HG03571 (cell line): ENCODE data around the gene ERICH4.
"Not testable (repeated sequence)": the region's sequence is repeated elsewhere in the genome, so short reads cannot be mapped to it uniquely, and the experiment has no call there.

Experiments used
- ATAC-seq: cut with Tn5 transposase; IDR thresholded peaks from one replicate; pipeline ENCODE4 v1.9.1; 2021; ENCODE audit not compliant: unreplicated experiment

Gene ERICH4, protein sequence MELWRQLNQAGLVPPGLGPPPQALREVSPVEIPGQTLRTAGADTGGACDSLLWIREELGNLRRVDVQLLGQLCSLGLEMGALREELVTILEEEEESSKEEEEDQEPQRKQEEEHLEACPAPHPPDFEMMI

DNA sequence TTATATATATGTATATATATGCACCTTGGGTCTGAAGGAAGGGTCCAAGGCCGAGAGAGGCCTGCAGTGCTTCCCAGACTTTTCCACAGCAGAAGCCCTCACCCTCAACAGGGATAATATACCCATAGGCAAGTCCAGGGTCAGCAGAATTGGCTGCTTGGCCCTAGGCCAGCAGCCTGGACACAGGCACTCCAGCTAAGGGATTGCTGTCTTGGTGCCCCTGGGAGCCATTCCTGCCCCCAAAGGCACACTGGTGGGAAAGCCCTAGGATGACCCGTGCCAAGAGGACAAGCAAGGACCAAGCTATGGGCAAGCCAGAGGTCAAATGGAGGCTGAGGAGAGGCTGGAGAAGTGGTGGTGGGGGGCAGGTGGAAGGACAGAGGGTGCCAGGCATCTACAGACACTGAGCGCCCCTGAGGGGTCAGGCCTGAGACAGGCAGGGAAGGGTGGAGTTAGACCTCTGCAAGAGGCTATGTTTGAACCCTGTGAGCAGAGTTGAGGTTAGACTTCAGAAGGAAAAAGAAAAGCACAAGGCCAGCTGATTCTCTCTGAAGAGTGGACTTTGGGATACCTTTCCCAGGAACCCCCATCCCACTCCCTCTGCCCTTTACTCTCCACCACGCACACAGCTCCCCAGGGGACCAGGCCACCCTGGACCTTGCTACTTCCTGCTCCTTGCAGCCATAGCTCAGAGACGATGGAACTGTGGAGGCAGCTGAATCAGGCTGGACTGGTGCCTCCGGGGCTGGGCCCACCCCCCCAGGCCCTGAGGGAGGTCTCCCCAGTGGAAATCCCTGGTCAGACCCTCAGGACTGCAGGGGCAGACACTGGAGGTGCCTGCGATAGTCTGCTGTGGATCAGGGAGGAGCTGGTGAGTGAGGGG, at the start of gene ERICH4:
Gene ERICH4, plus strand, starts transcription at position 684 of the 883 bp plus-strand sequence. Its CDS starts 14 bp downstream, at position 698.
- ATAC-seq, result no peak

DNA sequence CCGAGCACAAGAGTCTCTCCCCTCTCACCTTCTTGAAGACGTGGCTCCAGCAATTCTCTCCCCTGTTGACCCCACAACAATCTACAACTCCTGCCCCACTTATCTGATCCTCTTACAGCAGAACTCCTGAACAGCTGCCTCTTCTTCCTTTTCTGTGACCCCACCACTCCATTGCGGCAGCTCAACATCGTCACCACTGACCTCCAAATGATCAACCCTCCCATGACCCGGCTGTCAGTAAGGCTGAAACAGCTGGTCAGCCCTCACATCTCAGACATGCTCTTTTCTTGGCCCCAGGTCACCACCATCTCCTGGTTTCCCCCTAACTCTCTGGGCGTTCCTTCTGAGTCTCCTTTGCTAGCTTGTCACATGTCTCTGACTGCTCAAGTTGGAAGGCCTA, 47.6 kb upstream of the ERICH4 start:
- no peak for ATAC-seq

DNA sequence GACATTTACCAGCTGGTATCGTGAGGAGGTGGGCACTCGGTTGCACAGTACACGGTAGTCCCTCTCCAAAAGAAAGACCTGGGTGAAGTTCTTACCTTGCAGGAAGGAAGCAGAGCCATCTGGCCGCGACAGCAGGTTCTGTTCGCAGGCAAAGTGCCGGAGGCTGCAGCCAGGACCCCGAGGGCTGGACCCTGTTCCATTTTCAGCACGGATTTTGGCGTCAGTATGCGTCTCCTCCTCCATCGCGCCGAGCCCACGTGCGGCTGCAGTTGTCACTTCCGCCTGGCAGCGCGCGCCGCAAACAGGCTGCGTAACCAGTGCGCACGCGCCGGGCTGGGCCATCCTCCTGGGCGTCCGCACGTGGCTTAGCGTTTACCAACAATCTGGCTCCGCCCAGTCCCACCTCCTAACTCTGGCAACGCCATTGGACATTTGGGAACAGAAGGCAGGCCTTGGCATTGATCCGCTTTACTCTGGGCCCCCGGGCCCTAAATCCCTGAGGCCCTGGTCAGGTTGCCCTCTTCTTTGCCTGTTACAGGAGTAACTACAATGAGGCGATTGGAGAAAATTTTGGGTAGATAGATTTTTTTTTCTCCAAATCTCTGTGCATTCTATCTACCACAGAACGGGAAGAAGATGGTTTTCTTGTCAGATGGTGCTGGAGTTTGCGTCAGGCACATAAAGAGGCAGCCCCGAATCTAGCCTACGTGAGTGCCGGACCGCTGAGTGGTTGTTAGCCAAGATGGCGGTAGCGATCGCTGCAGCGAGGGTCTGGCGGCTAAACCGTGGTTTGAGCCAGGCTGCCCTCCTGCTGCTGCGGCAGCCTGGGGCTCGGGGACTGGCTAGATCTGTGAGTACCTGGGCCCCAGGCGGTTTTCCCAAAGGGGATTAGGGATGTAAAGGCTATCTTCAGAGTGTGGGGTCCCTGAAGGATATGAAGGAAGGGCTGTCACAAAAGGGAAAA, 45.6 kb upstream of the ERICH4 start, which contains the start of the genes BCKDHA and EXOSC5:
Gene BCKDHA, plus strand, starts transcription at position 733 of the 964 bp plus-strand sequence. Its CDS starts 10 bp downstream, at position 743.
Gene EXOSC5, minus strand, starts transcription at position 274 of the 964 bp plus-strand sequence. Its CDS starts 31 bp downstream, at position 243.
- ATAC-seq, result peak; percentile 82

DNA sequence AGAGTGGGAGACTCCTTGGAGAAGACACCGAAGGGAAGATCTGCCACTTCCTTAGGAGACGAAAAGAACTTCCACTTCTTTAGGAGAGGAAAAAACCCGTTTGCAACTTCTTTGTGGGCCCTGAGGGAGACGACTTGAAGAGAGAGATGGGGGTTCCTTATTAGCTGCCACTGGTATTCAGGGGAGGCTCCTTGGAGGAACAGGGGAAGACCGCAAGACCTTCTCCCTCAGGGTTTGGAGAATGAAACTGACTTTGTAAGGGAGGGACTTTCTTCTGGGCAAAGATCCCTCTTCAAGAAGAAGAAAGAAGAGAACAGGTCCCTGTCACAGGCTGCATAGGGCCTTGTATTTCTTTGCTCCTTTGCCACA, 44.9 kb upstream of the ERICH4 start:
- no peak for ATAC-seq

DNA sequence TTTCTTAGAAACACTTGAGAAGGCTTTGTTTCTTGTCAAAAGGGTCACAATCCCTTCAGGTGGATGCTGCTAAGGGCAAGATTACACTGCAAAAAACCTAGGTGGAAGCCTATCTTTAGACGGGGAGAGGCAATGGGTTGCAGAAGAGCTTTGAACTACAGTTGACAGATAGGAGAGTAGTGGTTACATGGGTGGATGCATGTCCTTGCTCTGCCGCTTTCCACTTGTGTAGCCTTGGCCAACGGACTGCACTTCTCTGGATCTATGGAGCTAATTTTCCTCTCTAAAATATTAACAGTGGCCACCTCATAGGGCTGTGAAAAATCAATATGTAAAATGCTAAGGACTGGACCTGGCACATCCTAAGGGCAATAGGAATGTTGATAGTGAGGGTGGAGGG, 44.4 kb upstream of the ERICH4 start:
- ATAC-seq, result no peak

DNA sequence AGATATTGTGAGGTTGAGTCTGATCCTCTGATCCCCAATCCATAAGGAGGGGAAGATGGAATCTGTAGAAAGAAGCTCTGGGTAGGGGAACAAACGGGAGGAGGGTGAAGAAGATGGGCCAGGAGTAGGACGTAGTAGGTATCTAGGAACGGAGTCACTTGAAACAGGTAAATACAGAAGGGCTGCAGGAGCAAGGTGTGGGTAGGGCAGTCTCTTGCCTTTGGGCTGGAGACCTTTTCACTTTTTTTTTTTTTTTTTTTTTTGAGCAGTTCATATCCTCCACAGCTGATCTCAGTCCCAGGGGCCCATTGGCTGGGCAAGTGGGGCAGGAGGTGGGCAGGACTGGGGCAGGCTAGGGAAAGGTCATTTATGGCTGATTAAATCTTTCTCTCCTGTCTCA, 43.9 kb upstream of the ERICH4 start:
- ATAC-seq, result no peak

DNA sequence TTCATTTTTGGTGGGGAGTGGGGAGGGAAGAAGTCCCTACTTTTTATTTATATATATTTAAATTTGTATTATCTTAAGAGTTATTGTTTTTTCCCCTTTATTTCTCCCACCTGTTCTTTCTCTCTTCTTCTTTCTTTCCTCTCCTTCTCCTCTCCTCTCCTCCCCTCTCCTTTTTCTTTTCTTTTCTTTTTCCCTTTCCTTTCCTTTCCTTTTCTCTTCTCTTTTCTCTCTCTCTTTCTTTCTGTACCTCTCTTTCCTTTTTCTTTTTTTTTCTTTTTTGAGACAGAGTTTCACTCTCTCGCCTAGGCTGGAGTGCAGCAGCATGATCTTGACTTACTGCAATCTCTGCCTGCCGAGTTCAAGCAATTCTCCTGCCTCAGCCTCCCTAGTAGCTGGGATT, 43.4 kb upstream of the ERICH4 start:
- ATAC-seq, result no peak

DNA sequence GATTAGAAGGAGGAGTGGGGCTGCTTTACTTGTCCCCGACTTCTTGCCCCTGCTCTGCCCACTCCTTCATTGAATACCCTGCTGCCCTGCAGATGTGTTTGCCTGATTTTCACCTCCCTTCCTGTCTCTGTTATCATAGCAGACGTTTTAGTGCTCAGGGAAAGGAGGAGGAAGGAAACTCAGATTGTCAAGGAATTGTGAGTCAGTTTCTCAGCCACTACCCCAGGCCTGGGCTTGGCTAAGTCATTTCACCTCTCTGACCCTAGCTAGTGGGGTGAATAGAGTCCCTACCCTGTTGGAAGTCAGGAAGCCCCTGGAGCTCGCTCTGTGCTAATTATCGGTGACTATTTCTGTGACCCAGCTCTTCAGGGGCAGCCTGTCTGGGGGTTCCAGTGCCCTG, 41.5 kb upstream of the ERICH4 start:
- ATAC-seq, result no peak

DNA sequence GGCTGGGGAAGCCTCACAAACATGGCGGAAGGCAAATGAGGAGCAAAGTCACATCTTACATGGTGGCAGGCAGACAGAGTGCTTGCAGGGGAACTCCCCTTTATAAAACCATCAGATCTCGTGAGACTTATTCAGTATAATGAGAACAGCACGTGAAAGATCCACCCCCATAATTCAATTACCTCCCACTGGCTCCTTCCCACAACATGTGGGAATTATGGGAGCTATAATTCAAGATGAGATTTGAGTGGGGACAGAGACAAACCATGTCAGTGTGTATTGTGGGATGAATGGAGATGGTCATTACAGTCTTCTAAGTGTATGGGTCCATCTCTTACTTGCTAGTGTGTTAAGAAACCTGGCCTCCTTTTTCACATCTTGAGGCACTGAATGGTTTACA, 40.9 kb upstream of the ERICH4 start:
- no peak for ATAC-seq

DNA sequence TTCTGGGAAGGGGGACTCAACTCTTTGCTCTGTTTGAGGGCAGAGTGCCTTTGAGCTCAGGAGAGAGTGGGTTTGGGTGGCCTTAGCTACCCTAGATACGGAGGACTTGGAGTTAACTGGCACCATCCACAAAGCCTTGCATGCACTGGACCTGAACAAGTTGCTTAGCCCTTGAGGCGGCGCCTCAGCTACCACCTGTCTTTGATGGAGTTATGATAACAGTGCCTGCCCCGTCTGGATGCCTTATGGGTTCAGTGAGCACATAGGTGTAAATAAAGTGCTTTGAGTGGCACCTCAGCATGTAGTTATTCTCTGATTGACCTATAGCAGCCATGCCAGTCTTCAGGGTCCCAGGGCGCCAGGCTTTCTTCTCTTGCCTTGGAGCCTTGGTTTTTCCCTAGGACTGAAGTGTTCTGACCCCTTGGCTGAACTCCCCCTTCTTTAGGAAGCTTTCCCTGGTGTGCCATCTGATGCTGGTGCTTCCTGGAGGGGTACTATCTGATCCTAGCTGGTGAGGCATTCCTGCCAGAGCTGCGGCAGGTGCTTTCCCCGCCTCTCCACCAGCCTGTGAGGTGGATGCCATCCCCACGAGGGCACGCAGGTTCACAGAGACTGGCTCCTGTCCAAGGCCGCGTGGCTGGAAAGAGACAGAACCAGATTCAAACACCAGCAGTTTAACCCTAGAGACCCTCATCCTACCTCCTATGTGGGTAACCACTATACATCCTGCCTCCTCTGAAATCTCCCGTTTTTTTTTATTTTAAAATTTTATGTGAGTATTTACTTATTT, 39.6 kb upstream of the ERICH4 start:
- no peak for ATAC-seq

DNA sequence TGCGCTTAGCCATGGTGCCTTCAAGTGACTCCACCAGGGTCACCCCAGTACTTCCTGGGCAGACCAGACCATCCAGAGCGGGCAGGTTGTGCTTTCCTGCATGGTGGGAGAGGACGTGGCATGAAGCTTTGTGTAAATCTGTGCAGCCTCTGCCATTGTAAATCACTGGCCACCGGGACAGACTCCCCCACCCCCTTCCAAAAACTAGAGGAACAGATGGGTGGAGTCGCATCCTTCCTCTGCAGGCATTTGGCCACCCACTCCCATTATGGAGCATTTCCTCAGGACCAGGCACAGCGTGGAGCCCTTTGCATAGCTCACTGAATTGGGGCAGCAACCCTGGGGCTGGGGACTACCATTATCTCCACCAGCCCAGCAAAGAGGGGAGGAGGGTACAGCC, 37.2 kb upstream of the ERICH4 start:
- ATAC-seq, result no peak

DNA sequence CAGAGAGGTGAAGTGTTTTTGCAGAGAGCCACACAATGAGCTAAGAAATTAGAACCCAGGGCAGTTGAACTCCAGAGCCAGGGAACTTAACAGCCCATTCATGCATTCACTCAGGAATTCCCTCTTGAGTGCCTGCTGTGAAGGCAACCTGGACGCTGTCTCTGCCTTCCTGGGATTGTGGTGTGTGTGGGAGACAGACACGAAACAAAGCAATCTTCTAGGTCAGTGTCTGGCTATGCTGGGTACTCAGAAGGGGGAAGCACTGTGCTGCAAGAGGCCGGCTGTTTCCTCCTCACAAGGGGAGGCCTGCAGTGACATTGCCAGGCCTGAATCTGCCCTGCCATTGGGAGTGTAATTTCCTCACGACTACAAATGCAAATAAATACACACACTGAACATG, 35.7 kb upstream of the ERICH4 start:
- ATAC-seq, result no peak

DNA sequence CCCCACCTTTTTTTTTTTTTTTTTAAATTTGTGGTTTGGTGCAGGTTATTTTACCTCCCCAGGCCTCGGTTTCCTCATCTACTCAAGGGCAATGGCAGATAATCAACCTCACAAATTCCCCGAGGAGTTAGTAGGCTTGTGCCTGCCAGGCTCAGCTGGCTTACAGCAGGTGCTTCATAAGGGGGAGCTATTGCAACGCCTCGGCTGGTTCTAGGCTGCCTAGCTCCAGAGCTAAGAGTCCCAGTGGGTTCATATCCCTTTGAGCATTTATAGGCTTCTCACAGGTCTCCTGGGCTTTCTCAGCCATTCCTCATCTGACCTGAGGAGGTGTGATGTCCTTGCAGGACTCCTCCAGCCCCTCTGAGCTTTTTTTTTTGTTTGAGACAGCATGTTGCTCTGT, 34.7 kb upstream of the ERICH4 start:
- ATAC-seq, result no peak

DNA sequence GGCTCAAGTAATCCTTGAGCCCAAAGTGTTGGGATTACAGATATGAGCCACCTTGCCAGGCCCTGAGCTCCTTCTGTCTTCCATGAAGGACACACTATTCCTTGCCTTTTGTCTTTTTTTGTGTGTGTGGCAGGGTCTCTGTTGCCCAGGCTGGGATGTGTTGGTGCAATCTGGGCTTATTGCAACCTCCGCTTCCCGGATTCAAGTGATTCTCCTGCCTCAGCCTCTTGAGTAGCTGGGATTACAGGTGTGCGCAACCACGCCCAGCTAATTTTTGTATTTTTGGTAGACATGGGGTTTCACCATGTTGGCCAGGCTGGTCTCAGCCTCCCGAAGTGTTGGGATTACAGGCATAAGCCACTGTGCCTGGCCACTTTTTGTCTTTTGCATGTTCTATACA, 34.1 kb upstream of the ERICH4 start:
- not testable (repeated sequence) for ATAC-seq

DNA sequence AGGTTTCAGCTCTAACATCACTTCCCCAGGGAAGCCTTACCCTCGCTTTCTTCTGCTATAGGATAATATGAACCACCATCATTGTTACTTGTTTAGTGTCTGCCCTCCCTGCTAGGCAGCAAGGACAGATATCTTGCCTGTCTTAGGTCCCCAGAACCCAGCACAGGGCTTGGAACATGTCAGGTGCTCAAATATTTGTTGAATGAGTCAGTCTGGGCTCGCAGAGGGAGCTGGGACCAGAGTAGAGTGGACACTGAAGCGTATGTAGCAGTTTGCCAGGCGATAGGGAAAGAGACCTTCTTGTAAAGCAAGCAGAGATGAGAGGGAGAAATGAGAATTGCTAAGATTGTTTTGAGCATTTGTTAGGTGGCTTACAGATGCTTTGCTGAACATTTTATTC, 33.7 kb upstream of the ERICH4 start:
- no peak for ATAC-seq

DNA sequence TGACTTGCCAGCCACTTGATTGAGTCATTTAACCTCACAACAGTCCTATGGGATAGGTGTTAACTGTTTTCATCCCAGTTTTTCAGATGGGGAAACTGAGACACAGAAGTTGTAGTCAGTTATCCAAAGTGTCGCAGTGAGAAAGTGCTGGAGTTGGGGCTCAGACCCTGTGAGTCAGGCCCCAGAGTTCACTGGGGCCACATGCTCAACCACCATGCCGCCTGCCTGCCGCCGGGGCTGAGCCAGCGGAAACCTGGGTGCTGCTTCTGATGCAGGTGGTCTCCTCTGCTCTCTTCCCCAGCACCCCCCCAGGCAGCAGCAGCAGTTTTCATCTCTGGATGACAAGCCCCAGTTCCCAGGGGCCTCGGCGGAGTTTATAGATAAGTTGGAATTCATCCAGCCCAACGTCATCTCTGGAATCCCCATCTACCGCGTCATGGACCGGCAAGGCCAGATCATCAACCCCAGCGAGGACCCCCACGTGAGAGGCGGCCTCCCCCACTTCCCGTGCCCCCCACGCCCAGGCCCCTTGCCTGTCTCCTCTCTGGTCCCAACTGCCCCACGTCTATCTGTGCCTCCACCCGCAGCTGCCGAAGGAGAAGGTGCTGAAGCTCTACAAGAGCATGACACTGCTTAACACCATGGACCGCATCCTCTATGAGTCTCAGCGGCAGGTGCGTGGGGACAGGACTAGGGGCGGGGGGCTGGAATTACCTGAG, 32.5 kb upstream of the ERICH4 start:
- no peak for ATAC-seq

DNA sequence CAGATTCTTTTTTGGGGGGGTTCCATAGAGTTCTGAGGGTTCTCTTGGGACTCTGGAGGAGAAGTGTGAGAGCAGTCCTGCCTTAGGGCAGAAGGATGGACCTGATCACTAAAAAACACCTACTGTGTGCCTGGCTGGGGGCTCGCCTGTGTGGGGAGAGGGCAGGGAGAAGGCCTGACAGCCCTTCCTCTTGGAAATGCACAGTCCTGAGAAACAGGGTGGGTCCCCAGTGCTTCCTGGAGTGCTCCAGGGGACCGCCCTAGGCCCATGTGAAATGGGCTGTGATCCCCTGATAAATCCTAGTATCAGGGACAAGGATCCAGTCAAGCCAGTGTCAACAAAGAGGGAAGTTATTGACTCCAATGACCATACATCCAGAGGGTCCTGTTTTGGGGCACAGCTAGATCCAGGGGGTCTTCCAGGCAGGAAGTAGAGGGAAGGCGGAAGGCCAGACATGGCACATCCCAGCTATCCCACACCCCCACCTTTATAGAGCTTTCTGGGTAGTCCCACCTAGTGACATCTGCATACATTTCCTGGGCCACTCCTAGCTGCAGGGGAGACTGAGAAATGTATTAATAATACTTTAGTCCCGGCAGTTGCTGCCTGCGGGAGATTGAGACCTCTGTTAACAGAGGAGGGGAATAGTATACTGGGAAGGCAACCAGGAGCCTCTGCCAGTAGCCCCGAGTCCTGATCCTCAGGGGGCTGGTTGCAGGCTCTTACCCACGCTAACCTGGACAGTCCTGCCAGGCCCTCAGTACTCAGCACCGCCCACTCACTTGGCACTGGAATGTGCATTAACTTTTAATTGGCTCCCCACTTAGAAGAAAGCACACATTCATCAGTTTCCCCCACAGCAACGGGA, 31.6 kb upstream of the ERICH4 start:
- ATAC-seq, result no peak

DNA sequence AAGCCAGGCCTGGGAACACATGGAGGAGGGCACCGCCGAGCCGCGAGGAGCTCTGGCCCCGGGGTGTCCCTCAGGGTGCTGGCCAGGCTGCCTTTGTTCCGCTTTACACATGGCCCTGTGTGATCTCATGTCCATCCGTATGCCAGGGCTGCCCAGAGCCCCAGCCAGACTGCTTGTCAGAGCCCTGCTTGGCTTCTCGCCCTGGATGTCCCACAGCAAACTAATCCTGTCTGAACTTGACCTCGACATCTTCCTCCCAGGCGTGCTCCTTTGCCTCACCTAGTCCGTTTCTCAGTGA, 31.0 kb upstream of the ERICH4 start:
- no peak for ATAC-seq

DNA sequence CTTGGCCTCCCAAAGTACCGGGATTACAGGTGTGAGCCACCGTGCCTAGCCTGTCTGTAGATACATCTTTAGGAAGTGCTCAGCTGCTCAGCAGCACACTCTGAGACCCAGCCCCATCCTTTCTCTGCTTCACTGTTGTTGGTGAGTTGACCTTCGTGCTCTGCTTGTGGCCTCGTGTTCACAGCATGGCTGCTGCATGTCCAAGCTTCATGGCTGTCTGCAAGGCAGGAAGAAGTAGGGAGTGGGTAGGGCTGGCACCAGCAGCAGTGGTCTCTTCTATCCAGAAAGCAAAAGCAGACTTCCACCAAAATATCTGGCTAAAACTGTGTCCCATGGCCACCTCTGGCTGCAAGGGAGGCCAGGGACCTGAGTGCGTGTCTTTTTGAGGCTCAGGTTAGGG, 30.0 kb upstream of the ERICH4 start:
- ATAC-seq, result no peak
